Measurements from ENCODE around the gene HTR1B.

Gene HTR1B

GRCh38 chr6:77463308-77463860 is at the start of gene HTR1B:
Gene HTR1B (minus strand): TSS chr6:77463491. CDS start chr6:77463403, 88 bp downstream.
- DNase-seq: no peak

- no peak for DNase-seq
Measured at GRCh38 chr6:77512554-77512953, 49.3 kb upstream of the HTR1B start.

GRCh38 chr6:77511860-77512259 is 48.6 kb upstream of the HTR1B start:
- no peak for DNase-seq

GRCh38 chr6:77502981-77503380 is 39.7 kb upstream of the HTR1B start:
- DNase-seq: no peak

GRCh38 chr6:77492530-77492929 is 29.2 kb upstream of the HTR1B start:
- no peak for DNase-seq

- no peak for DNase-seq
Measured at GRCh38 chr6:77487808-77488425, 24.6 kb upstream of the HTR1B start.

GRCh38 chr6:77482981-77483380 is 19.7 kb upstream of the HTR1B start:
- DNase-seq: no peak

- no peak for DNase-seq
Measured at GRCh38 chr6:77474973-77475372, 11.7 kb upstream of the HTR1B start.

GRCh38 chr6:77474286-77474956 is 11.1 kb upstream of the HTR1B start:
- DNase-seq: no peak

GRCh38 chr6:77470983-77471382 is 7.7 kb upstream of the HTR1B start:
- DNase-seq: no peak

- no peak for DNase-seq
Measured at GRCh38 chr6:77468939-77469338, 5.6 kb upstream of the HTR1B start.

- DNase-seq: no peak
Measured at GRCh38 chr6:77466451-77467437, 3.5 kb upstream of the HTR1B start.

- DNase-seq: no peak
Measured at GRCh38 chr6:77466055-77466450, 2.8 kb upstream of the HTR1B start.

- DNase-seq: no peak
Measured at GRCh38 chr6:77464495-77464867, 1.2 kb upstream of the HTR1B start.

GRCh38 chr6:77463861-77464494 is 687 bp upstream of the HTR1B start:
- DNase-seq: no peak

GRCh38 chr6:77462359-77463307 is 658 bp downstream of the HTR1B start:
- no peak for DNase-seq

- no peak for DNase-seq
Measured at GRCh38 chr6:77461796-77462195, 1.5 kb downstream of the HTR1B start.

- DNase-seq: no peak
Measured at GRCh38 chr6:77458421-77458820, 4.9 kb downstream of the HTR1B start.

- DNase-seq: no peak
Measured at GRCh38 chr6:77457720-77458349, 5.5 kb downstream of the HTR1B start.

GRCh38 chr6:77456531-77457248 is 6.6 kb downstream of the HTR1B start:
- DNase-seq: no peak
